Smooth muscle cell (in vitro differentiated cells): ENCODE data around the gene RXFP4. TPM values are rescaled to one million over a fixed set of nuclear protein-coding genes. Genes with fewer than 3 reads are reported as not detected.

Experiments used
- DNase-seq: peaks from one replicate; lab custom pipeline; 2025; ENCODE audit not compliant: unreplicated experiment; lab: John Stamatoyannopoulos, UW
- H2AFZ ChIP-seq: fragments of 200-600 bp; sonication (generic); 2 replicates; pipeline ENCODE4 v1.6.0; 2016; ENCODE audit warnings: antibody characterized with exemption, low read depth, mild to moderate bottlenecking
- H3F3A ChIP-seq: fragments of 200-600 bp; sonication (generic); 2 replicates; pipeline ENCODE4 v1.6.0; 2017; ENCODE audit warnings: antibody characterized with exemption, low read depth
- H3K27ac ChIP-seq: fragments of 200-600 bp; sonication (generic); 2 replicates; pipeline ENCODE4 v1.5.1; 2016; ENCODE audit warnings: low read depth, mild to moderate bottlenecking
- H3K27me3 ChIP-seq: fragments of 200-600 bp; sonication (generic); 2 replicates; pipeline ENCODE4 v1.6.1; 2016; ENCODE audit warnings: low read depth, mild to moderate bottlenecking
- H3K36me3 ChIP-seq: fragments of 200-600 bp; sonication (generic); 2 replicates; pipeline ENCODE4 v1.5.1; 2016; ENCODE audit warnings: low read depth
- H3K4me1 ChIP-seq: fragments of 200-600 bp; sonication (generic); 2 replicates; pipeline ENCODE4 v1.5.1; 2016; ENCODE audit warnings: low read depth
- H3K4me2 ChIP-seq: fragments of 200-600 bp; sonication (generic); 2 replicates; pipeline ENCODE4 v1.6.0; 2016; ENCODE audit warnings: mild to moderate bottlenecking
- H3K4me3 ChIP-seq: fragments of 200-600 bp; sonication (generic); 2 replicates; pipeline ENCODE4 v1.5.1; 2016; ENCODE audit warnings: mild to moderate bottlenecking
- H3K79me2 ChIP-seq: fragments of 200-600 bp; sonication (generic); 2 replicates; pipeline ENCODE4 v1.6.0; 2016; ENCODE audit warnings: low read depth, mild to moderate bottlenecking
- H3K9ac ChIP-seq: fragments of 200-600 bp; sonication (generic); 2 replicates; pipeline ENCODE4 v1.6.0; 2016; ENCODE audit warnings: low read depth
- H3K9me3 ChIP-seq: fragments of 200-600 bp; sonication (generic); replicated peaks from 2 replicates; pipeline ENCODE4 v1.5.1; 2016; ENCODE audit warnings: low read depth
- H4K20me1 ChIP-seq: fragments of 200-600 bp; sonication (generic); 2 replicates; pipeline ENCODE4 v1.6.0; 2016; ENCODE audit warnings: low read depth
- CTCF ChIP-seq: fragments of 200-600 bp; sonication (generic); IDR thresholded peaks from 2 replicates; pipeline ENCODE4 v1.5.1; 2017; ENCODE audit warnings: borderline replicate concordance, mild to moderate bottlenecking, antibody characterized with exemption; ENCODE audit not compliant: insufficient read depth, poor library complexity, severe bottlenecking
- WGBS: methylation state at CpG from one replicate; pipeline ENCODE4 v1.1.7; 2016; ENCODE audit warnings: low lambda C conversion rate; 5-methylcytosine and 5-hydroxymethylcytosine counted together
- polyA plus RNA-seq: library from polyadenylated mRNA; unstranded; fragments of >200 nt; fragmentation: Nextera tagmentation; extraction: Ambion mirVana; gene quantifications from 2 replicates; pipeline ENCODE4 v1.2.1, GENCODE V29; 2016
- total RNA-seq: library from RNA; depleted of rRNA; stranded (reverse); fragments of >200 nt; gene quantifications from 2 replicates; pipeline ENCODE4 v1.2.3, GENCODE V29; 2014

The RXFP4 gene
- total and polyA plus RNA-seq, 2 experiments from 2014 or later: 0.66 TPM; not detected in 1

GRCh38 chr1:155918660-155919059, 22.8 kb upstream of the RXFP4 start:
- peaks cover 8% of the 10 kb centered on the region for H3K79me2 ChIP-seq
- H3F3A ChIP-seq: peaks cover 48% of the 10 kb centered on the region
- H4K20me1 ChIP-seq: peaks cover 36% of the 10 kb centered on the region
- H3K27ac ChIP-seq: no peak overlapping the region
- no peaks in the 10 kb centered on the region for H3K4me1 ChIP-seq
- no peak overlapping the region for H3K4me3 ChIP-seq
- no peak for TF ChIP-seq CTCF
- no peak for DNase-seq
- H3K4me2 ChIP-seq: no peak overlapping the region
- no peaks in the 10 kb centered on the region for H3K27me3 ChIP-seq
- H3K9ac ChIP-seq: no peak overlapping the region
- peaks cover 51% of the 10 kb centered on the region for H3K36me3 ChIP-seq
- H3K9me3 ChIP-seq: no peaks in the 10 kb centered on the region
- 86% methylated on average over 3 of the region's 3 CpGs for WGBS
- no peak overlapping the region for H2AFZ ChIP-seq

DNA sequence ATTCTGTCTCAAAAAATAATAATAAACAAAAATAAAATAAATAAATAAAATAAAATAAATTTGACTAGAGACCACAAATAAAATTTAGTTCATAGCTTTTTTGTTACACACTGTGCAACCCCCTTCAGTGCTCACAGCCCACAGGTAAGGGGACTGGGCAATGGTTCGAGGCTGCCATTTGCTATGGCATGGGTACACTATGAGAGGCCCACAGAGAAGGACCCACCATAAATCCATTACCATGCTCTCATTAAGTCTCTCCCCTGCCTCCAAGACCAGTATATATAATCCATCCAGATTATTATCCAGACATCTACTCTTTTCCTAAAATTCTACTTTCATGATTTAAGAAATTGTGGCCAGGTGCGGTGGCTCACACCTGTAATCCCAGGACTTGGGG, 21.6 kb upstream of the RXFP4 start:
- Histone ChIP-seq H2AFZ (no peak overlapping the region), H3K79me2 (peaks cover 9% of the 10 kb centered on the region), H3K4me2 (no peak overlapping the region), H4K20me1 (peaks cover 43% of the 10 kb centered on the region), H3K27ac (no peak overlapping the region), H3K9me3 (no peaks in the 10 kb centered on the region), H3F3A (peaks cover 43% of the 10 kb centered on the region), H3K27me3 (no peaks in the 10 kb centered on the region), H3K4me3 (no peak overlapping the region), H3K4me1 (no peaks in the 10 kb centered on the region), H3K9ac (no peak overlapping the region), H3K36me3 (peaks cover 42% of the 10 kb centered on the region)
- TF ChIP-seq CTCF: no peak
- WGBS: 93% methylated on average over 2 of the region's 2 CpGs
- no peak for DNase-seq

GRCh38 chr1:155920717-155921116, 20.7 kb upstream of the RXFP4 start:
- Histone ChIP-seq H3K27me3 (no peaks in the 10 kb centered on the region), H2AFZ (no peak overlapping the region), H3K79me2 (peaks cover 12% of the 10 kb centered on the region), H3K4me2 (no peak overlapping the region), H4K20me1 (peaks cover 47% of the 10 kb centered on the region), H3K4me1 (no peaks in the 10 kb centered on the region), H3K9ac (no peak overlapping the region), H3K27ac (no peak overlapping the region), H3K4me3 (no peak overlapping the region), H3F3A (peaks cover 38% of the 10 kb centered on the region), H3K36me3 (peaks cover 48% of the 10 kb centered on the region), H3K9me3 (no peaks in the 10 kb centered on the region)
- DNase-seq: no peak
- no peak for TF ChIP-seq CTCF
- WGBS: 97% methylated on average over 3 of the region's 3 CpGs

- DNase-seq: no peak
- H3K27ac ChIP-seq: no peak overlapping the region
- no peak for TF ChIP-seq CTCF
- H3K4me1 ChIP-seq: no peaks in the 10 kb centered on the region
- H3K4me2 ChIP-seq: no peak overlapping the region
- H3K9ac ChIP-seq: no peak overlapping the region
- H3F3A ChIP-seq: peaks cover 12% of the 10 kb centered on the region
- H3K79me2 ChIP-seq: peaks cover 53% of the 10 kb centered on the region
- no peak overlapping the region for H2AFZ ChIP-seq
- H3K36me3 ChIP-seq: peaks cover 45% of the 10 kb centered on the region
- H3K4me3 ChIP-seq: no peak overlapping the region
- WGBS: 92% methylated on average over 2 of the region's 2 CpGs
- H3K27me3 ChIP-seq: no peaks in the 10 kb centered on the region
- peaks cover 79% of the 10 kb centered on the region for H4K20me1 ChIP-seq
- no peaks in the 10 kb centered on the region for H3K9me3 ChIP-seq
These were observed 15.9 kb upstream of the RXFP4 start for GRCh38 chr1:155925506-155925905.
